BLaER1 treated with 17β-estradiol and CSF1 and Interleukin-3, amounts not matched to agents 10 nM and 100 nM (cell line): ENCODE results near the gene SCYL1.

ENCODE experiments used
- H3K27ac ChIP-seq, 11 experiments: shearing (Covaris generic); formaldehyde crosslinking; 2 replicates each; pipeline ENCODE4 v1.8.1; 2022
- H3K27me3 ChIP-seq, 11 experiments: shearing (Covaris generic); formaldehyde crosslinking; 2 replicates each; pipeline ENCODE4 v1.8.1; 2022
- H3K36me3 ChIP-seq, 11 experiments: shearing (Covaris generic); formaldehyde crosslinking; 2 replicates each; pipeline ENCODE4 v1.8.1; 2022
- H3K4me1 ChIP-seq, 10 experiments: shearing (Covaris generic); formaldehyde crosslinking; 2 replicates each; pipeline ENCODE4 v1.8.1; 2022
- H3K4me2 ChIP-seq, 11 experiments: shearing (Covaris generic); formaldehyde crosslinking; 2 replicates each; pipeline ENCODE4 v1.8.1; 2022
- H3K4me3 ChIP-seq, 10 experiments: shearing (Covaris generic); formaldehyde crosslinking; 2 replicates each; pipeline ENCODE4 v1.8.1; 2022
- H3K9ac ChIP-seq, 11 experiments: shearing (Covaris generic); formaldehyde crosslinking; 2 replicates each; pipeline ENCODE4 v1.8.1; 2022
- H3K9me3 ChIP-seq, 11 experiments: shearing (Covaris generic); formaldehyde crosslinking; replicated peaks in 1 of 11; 2 replicates each; pipeline ENCODE4 v1.8.1; 2022
- H4K20me1 ChIP-seq, 11 experiments: shearing (Covaris generic); formaldehyde crosslinking; 2 replicates each; pipeline ENCODE4 v1.8.1; 2022
- Cebpa-rat ChIP-seq, 11 experiments: shearing (Covaris generic); IDR thresholded peaks; 2 replicates each; pipeline ENCODE4 v1.8.1; 2022

SCYL1 gene

GRCh38 chr11:65542738-65543390 lies 18.0 kb downstream of the SCYL1 start:
- peaks cover 0 to 43% (median 24%) of the 10 kb centered on the region in 11 experiments; a peak in 15 of 22 replicates for H4K20me1 ChIP-seq
- peaks cover 55 to 90% (median 82%) of the 10 kb centered on the region in 10 experiments for H3K4me1 ChIP-seq
- peak overlapping the region in 4 of 11 experiments; percentile 15 to 98 (median 63); a peak in 5 of 22 replicates for H3K4me2 ChIP-seq
- no peaks in the 10 kb centered on the region for H3K9me3 ChIP-seq
- no peak for TF ChIP-seq Cebpa-rat (IDR thresholded peaks at IDR 0.05)
- H3K27ac ChIP-seq, result no peak overlapping the region
- H3K27me3 ChIP-seq, result no peaks in the 10 kb centered on the region
- peaks cover 10 to 42% (median 18%) of the 10 kb centered on the region in 11 experiments for H3K36me3 ChIP-seq
- no peak overlapping the region for H3K9ac ChIP-seq
- H3K4me3 ChIP-seq, result no peak overlapping the region

- Histone ChIP-seq H3K27ac (peak overlapping the region in 6 of 11 experiments; percentile 15 to 74 (median 62); a peak in 9 of 22 replicates), H3K9me3 (no peaks in the 10 kb centered on the region), H3K9ac (peak overlapping the region in 7 of 11 experiments; percentile 15 to 60 (median 38); a peak in 7 of 22 replicates), H3K27me3 (no peaks in the 10 kb centered on the region), H4K20me1 (peaks cover 0 to 36% (median 8%) of the 10 kb centered on the region in 11 experiments; a peak in 10 of 22 replicates), H3K36me3 (peaks cover under 1 to 52% (median 7%) of the 10 kb centered on the region in 11 experiments; a peak in 13 of 22 replicates), H3K4me1 (peaks cover 49 to 94% (median 83%) of the 10 kb centered on the region in 10 experiments), H3K4me2 (peak overlapping the region; percentile 79 to 100 (median 94)), H3K4me3 (peak overlapping the region in 5 of 10 experiments; percentile 47 to 67 (median 56); a peak in 8 of 20 replicates)
- TF ChIP-seq Cebpa-rat (IDR thresholded peaks at IDR 0.05), result no peak
Observed at GRCh38 chr11:65545853-65546216, 21.0 kb downstream of the SCYL1 start.

- peak overlapping the region; percentile 20 to 78 (median 59); a peak in 18 of 22 replicates for H3K9ac ChIP-seq
- no peaks in the 10 kb centered on the region for H3K27me3 ChIP-seq
- peaks cover 0 to 36% (median 8%) of the 10 kb centered on the region in 11 experiments; a peak in 10 of 22 replicates for H4K20me1 ChIP-seq
- H3K27ac ChIP-seq, result peak overlapping the region in 8 of 11 experiments; percentile 15 to 76 (median 52); a peak in 13 of 22 replicates
- H3K4me3 ChIP-seq, result peak overlapping the region; percentile 35 to 67 (median 52); a peak in 19 of 20 replicates
- peak overlapping the region; percentile 79 to 100 (median 94) for H3K4me2 ChIP-seq
- TF ChIP-seq Cebpa-rat (IDR thresholded peaks at IDR 0.05), result no peak
- peaks cover 45 to 94% (median 81%) of the 10 kb centered on the region in 10 experiments for H3K4me1 ChIP-seq
- H3K36me3 ChIP-seq, result peaks cover 6 to 57% (median 11%) of the 10 kb centered on the region in 11 experiments; a peak in 15 of 22 replicates
- no peaks in the 10 kb centered on the region for H3K9me3 ChIP-seq
Observed at GRCh38 chr11:65546217-65546958, 21.5 kb downstream of the SCYL1 start.

- Histone ChIP-seq H3K27me3 (no peaks in the 10 kb centered on the region), H3K9me3 (no peaks in the 10 kb centered on the region), H3K4me1 (peaks cover 48 to 94% (median 83%) of the 10 kb centered on the region in 10 experiments), H3K4me2 (peak overlapping the region; percentile 79 to 100 (median 94)), H3K4me3 (peak overlapping the region in 3 of 10 experiments; percentile 35 to 52 (median 47); a peak in 4 of 20 replicates), H3K9ac (peak overlapping the region in 5 of 11 experiments; percentile 40 to 78 (median 63); a peak in 10 of 22 replicates), H4K20me1 (peaks cover 0 to 46% (median 16%) of the 10 kb centered on the region in 11 experiments; a peak in 12 of 22 replicates), H3K36me3 (peaks cover 7 to 64% (median 15%) of the 10 kb centered on the region in 11 experiments; a peak in 15 of 22 replicates), H3K27ac (peak overlapping the region in 5 of 11 experiments; percentile 25 to 76 (median 66); a peak in 9 of 22 replicates)
- no peak for TF ChIP-seq Cebpa-rat (IDR thresholded peaks at IDR 0.05)
Observed at GRCh38 chr11:65547446-65548125, 22.7 kb downstream of the SCYL1 start.

GRCh38 chr11:65548395-65548794 lies 23.5 kb downstream of the SCYL1 start:
- no peak for TF ChIP-seq Cebpa-rat (IDR thresholded peaks at IDR 0.05)
- peak overlapping the region; percentile 79 to 100 (median 94) for H3K4me2 ChIP-seq

GRCh38 chr11:65549096-65549495 lies 24.2 kb downstream of the SCYL1 start:
- Histone ChIP-seq H3K27ac (peak overlapping the region in 1 of 11 experiments; percentile 66; a peak in 2 of 22 replicates), H3K4me2 (peak overlapping the region; percentile 79 to 100 (median 94)), H3K9ac (peak overlapping the region in 3 of 11 experiments; percentile 59 to 75 (median 63); a peak in 2 of 22 replicates), H3K36me3 (peaks cover 7 to 63% (median 15%) of the 10 kb centered on the region in 11 experiments; a peak in 15 of 22 replicates), H3K27me3 (no peaks in the 10 kb centered on the region), H3K4me1 (peaks cover 61 to 92% (median 88%) of the 10 kb centered on the region in 10 experiments), H3K9me3 (no peaks in the 10 kb centered on the region), H4K20me1 (peaks cover 0 to 50% (median 20%) of the 10 kb centered on the region in 11 experiments; a peak in 12 of 22 replicates), H3K4me3 (no peak overlapping the region)
- TF ChIP-seq Cebpa-rat (IDR thresholded peaks at IDR 0.05), result no peak

More at GRCh38 chr11:65548395-65548794, 23.5 kb downstream of the SCYL1 start:
- Histone ChIP-seq H3K4me1 (peaks cover 54 to 92% (median 86%) of the 10 kb centered on the region in 10 experiments), H3K9me3 (no peaks in the 10 kb centered on the region), H3K27ac (peak overlapping the region in 5 of 11 experiments; percentile 3 to 76 (median 66); a peak in 7 of 22 replicates), H3K36me3 (peaks cover 7 to 59% (median 15%) of the 10 kb centered on the region in 11 experiments; a peak in 15 of 22 replicates), H3K27me3 (no peaks in the 10 kb centered on the region), H3K4me3 (peak overlapping the region in 1 of 10 experiments; percentile 4; a peak in 1 of 20 replicates), H4K20me1 (peaks cover 0 to 50% (median 20%) of the 10 kb centered on the region in 11 experiments; a peak in 12 of 22 replicates), H3K9ac (peak overlapping the region in 5 of 11 experiments; percentile 34 to 78 (median 63); a peak in 8 of 22 replicates)

GRCh38 chr11:65551572-65552387 lies 26.9 kb downstream of the SCYL1 start:
- H3K27ac ChIP-seq, result peak overlapping the region in 5 of 11 experiments; percentile 26 to 74 (median 60); a peak in 8 of 22 replicates

More at GRCh38 chr11:65551572-65552387, 26.9 kb downstream of the SCYL1 start:
- Histone ChIP-seq H3K36me3 (peaks cover 7 to 55% (median 15%) of the 10 kb centered on the region in 11 experiments; a peak in 15 of 22 replicates), H3K27me3 (no peaks in the 10 kb centered on the region), H3K9me3 (no peaks in the 10 kb centered on the region), H4K20me1 (peaks cover 0 to 50% (median 13%) of the 10 kb centered on the region in 11 experiments; a peak in 13 of 22 replicates), H3K4me1 (peaks cover 78 to 93% (median 89%) of the 10 kb centered on the region in 10 experiments), H3K9ac (peak overlapping the region in 5 of 11 experiments; percentile 17 to 64 (median 40); a peak in 5 of 22 replicates), H3K4me3 (no peak overlapping the region; a peak in 1 of 20 replicates), H3K4me2 (peak overlapping the region; percentile 61 to 100 (median 78))
- no peak for TF ChIP-seq Cebpa-rat (IDR thresholded peaks at IDR 0.05)
